HEK293T (cell line): ENCODE data around the gene CD164L2.

Experiments
- BHLHE40 ChIP-seq: fragments of 450-650 bp; IDR thresholded peaks from 2 replicates; pipeline ENCODE4 v1.6.1; 2016; ENCODE audit warnings: mild to moderate bottlenecking, moderate library complexity, borderline replicate concordance
- HDGF ChIP-seq: fragments of 450-650 bp; IDR thresholded peaks from 2 replicates; pipeline ENCODE4 v1.6.1; 2017; ENCODE audit warnings: antibody characterized with exemption, borderline replicate concordance
- LEF1 ChIP-seq: fragments of 450-650 bp; IDR thresholded peaks from 2 replicates; pipeline ENCODE4 v1.6.1; 2017; ENCODE audit warnings: mild to moderate bottlenecking, borderline replicate concordance
- SP1 ChIP-seq: fragments of 450-650 bp; IDR thresholded peaks from 2 replicates; pipeline ENCODE4 v1.6.1; 2017
- SUZ12 ChIP-seq: fragments of 450-650 bp; IDR thresholded peaks from 2 replicates; pipeline ENCODE4 v1.6.1; 2016; ENCODE audit warnings: mild to moderate bottlenecking
- TARDBP ChIP-seq: fragments of 450-650 bp; IDR thresholded peaks from 2 replicates; pipeline ENCODE4 v1.6.1; 2016
- ZNF384 ChIP-seq: fragments of 450-650 bp; IDR thresholded peaks from 2 replicates; pipeline ENCODE4 v1.6.1; 2016
- TF ChIP-seq, protein P1 (sequence below): fragments of 450-650 bp; IDR thresholded peaks from 2 replicates; pipeline ENCODE4 v1.6.1; 2016

DNA sequence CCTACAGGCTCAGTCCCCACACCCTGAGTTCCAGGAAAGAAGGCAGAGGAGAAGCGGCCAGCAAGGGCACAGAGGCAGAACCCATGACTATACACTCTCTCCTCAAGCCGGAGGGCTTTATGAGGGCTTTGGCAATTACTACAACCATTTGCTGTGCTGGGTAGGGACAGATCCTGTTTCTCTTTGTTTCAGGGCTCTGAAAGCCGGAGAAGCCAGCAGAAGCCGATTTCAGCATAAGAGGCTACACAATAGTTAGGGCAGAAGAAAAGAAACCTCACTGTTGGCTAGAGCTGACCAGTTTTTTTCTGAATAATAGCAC is 23.2 kb upstream of the CD164L2 start:
- TF ChIP-seq SUZ12: no peak
- TF ChIP-seq ZNF384: no peak
- no peak for TF ChIP-seq TARDBP
- no peak for TF ChIP-seq SP1
- TF ChIP-seq, protein P1, sequence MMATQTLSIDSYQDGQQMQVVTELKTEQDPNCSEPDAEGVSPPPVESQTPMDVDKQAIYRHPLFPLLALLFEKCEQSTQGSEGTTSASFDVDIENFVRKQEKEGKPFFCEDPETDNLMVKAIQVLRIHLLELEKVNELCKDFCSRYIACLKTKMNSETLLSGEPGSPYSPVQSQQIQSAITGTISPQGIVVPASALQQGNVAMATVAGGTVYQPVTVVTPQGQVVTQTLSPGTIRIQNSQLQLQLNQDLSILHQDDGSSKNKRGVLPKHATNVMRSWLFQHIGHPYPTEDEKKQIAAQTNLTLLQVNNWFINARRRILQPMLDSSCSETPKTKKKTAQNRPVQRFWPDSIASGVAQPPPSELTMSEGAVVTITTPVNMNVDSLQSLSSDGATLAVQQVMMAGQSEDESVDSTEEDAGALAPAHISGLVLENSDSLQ: no peak
- no peak for TF ChIP-seq BHLHE40
- no peak for TF ChIP-seq LEF1
- no peak for TF ChIP-seq HDGF
